Fibroblast of skin of scalp (primary cell): Measurements from ENCODE around the gene COG2.

Experiments
- DNase-seq: peaks from one replicate; pipeline ENCODE4 v3.0.0-alpha.2; 2013

Gene COG2

GRCh38 chr1:230701895-230702768 is 59.9 kb downstream of the COG2 start:
- no peak for DNase-seq

GRCh38 chr1:230702934-230703678 is 60.8 kb downstream of the COG2 start:
- DNase-seq = no peak

GRCh38 chr1:230703679-230704385 is 61.6 kb downstream of the COG2 start:
- no peak for DNase-seq

- DNase-seq = no peak
These were observed 62.5 kb downstream of the COG2 start for GRCh38 chr1:230704830-230705229.

- DNase-seq = no peak
These were observed 63.2 kb downstream of the COG2 start for GRCh38 chr1:230705289-230706019.

GRCh38 chr1:230706020-230706699 is 63.9 kb downstream of the COG2 start:
- DNase-seq = no peak

GRCh38 chr1:230706887-230707731 is 64.8 kb downstream of the COG2 start:
- DNase-seq = no peak

GRCh38 chr1:230707732-230708630 is 65.7 kb downstream of the COG2 start:
- DNase-seq = no peak

- DNase-seq = no peak
These were observed 66.6 kb downstream of the COG2 start for GRCh38 chr1:230708631-230709580.

GRCh38 chr1:230709619-230710542 is 67.6 kb downstream of the COG2 start:
- no peak for DNase-seq

GRCh38 chr1:230710543-230710904 is 68.2 kb downstream of the COG2 start:
- no peak for DNase-seq

GRCh38 chr1:230711245-230711644 is 69.0 kb downstream of the COG2 start:
- DNase-seq = no peak

GRCh38 chr1:230712470-230712942 is 70.2 kb downstream of the COG2 start:
- DNase-seq = no peak

GRCh38 chr1:230713138-230713537 is 70.9 kb downstream of the COG2 start:
- DNase-seq = no peak

- DNase-seq = no peak
These were observed 71.2 kb downstream of the COG2 start for GRCh38 chr1:230713547-230713914.

GRCh38 chr1:230713915-230714764 is 71.9 kb downstream of the COG2 start, which contains the start of gene AGT:
AGT (minus strand) TSS chr1:230714122; CDS start chr1:230710823, 3,299 bp downstream.
- DNase-seq = peak; percentile 72
